Calu3 (cell line): ENCODE results near the gene SYT7. TPM values are rescaled to one million over a fixed set of nuclear protein-coding genes. Genes with fewer than 3 reads are reported as not detected.
A peak's percentile ranks its signal among the peaks of the same experiment; 100 is the strongest.

ENCODE experiments used
- BruUV-seq: library from RNA; stranded (reverse); fragments of 400-500 nt; replicated peaks from 2 replicates; lab custom pipeline; 2021; lab: Mats Ljungman, UMichigan
- CTCF ChIA-PET: fragments of 300-600 bp; sonication (Branson Sonifier 250); formaldehyde crosslinking; loops from one replicate; lab custom pipeline; 2022; ENCODE audit warnings: antibody characterized with exemption; lab: Charles Lee
- DNase-seq: peaks from one replicate; pipeline ENCODE4 v3.0.0; 2022
- H3K27ac Mint-ChIP-seq: one replicate; pipeline ENCODE4 v1.8.0; 2022; ENCODE audit warnings: mixed read lengths; ENCODE audit not compliant: unreplicated experiment
- H3K27me3 Mint-ChIP-seq: one replicate; pipeline ENCODE4 v1.8.0; 2022; ENCODE audit warnings: mixed read lengths; ENCODE audit not compliant: unreplicated experiment
- H3K36me3 Mint-ChIP-seq: one replicate; pipeline ENCODE4 v1.8.0; 2022; ENCODE audit warnings: mild to moderate bottlenecking, moderate library complexity, mixed read lengths; ENCODE audit not compliant: insufficient read depth, unreplicated experiment
- H3K4me1 Mint-ChIP-seq: one replicate; pipeline ENCODE4 v1.8.0; 2022; ENCODE audit warnings: mild to moderate bottlenecking, low read depth, mixed read lengths; ENCODE audit not compliant: unreplicated experiment
- H3K4me3 Mint-ChIP-seq: one replicate; pipeline ENCODE4 v1.8.0; 2022; ENCODE audit warnings: mild to moderate bottlenecking, low read depth, moderate library complexity, mixed read lengths; ENCODE audit not compliant: unreplicated experiment
- H3K9me3 Mint-ChIP-seq: one replicate; pipeline ENCODE4 v1.8.0; 2022; ENCODE audit warnings: low read depth, mixed read lengths; ENCODE audit not compliant: unreplicated experiment
- CTCF ChIP-seq: fragments of 200-600 bp; IDR thresholded peaks from one replicate; pipeline ENCODE4 v1.8.0; 2022; ENCODE audit warnings: antibody characterized with exemption; ENCODE audit not compliant: unreplicated experiment
- intact Hi-C: fragments of 100-400 bp; cut with micrococcal nuclease; formaldehyde crosslinking; loops from one replicate; pipeline ENCODE4 v1.10.0; 2022; ENCODE audit not compliant: unreplicated experiment
- total RNA-seq: library from RNA; stranded (reverse); gene quantifications from 2 replicates; pipeline ENCODE4 v1.2.3, GENCODE V29; 2022

SYT7 gene
- total RNA-seq, 1 experiment from 2014 or later: 4.4 TPM

DNA sequence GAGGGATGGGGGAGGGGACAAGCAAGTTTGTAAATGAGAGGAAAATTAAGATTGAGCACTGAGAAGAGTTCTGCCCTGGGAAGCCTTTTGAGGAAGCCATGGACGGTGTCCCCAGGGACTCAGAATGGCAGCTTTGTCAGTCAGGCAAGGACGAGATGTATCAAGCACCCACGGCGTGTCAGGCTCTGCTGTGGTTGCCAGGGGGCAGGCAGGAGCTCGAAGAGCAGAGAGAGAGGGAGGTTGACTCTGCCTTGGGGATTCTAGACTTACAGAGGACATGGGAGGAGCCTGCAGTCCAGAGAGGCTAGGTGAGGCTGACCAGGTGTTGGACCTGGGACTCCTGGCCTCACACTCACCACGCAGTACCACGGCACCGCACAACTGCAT lies 29.1 kb upstream of the SYT7 start:
- CTCF ChIA-PET: interaction anchor here (0.9 kb wide), 1 partner anchor 18 kb away, joined by 3 read pairs; no protein-coding TSS in a partner anchor
- Mint-ChIP-seq H3K4me3 (peak overlapping the region; percentile 1), H3K4me1 (peaks cover 18% of the 10 kb centered on the region), H3K9me3 (no peaks in the 10 kb centered on the region), H3K36me3 (no peaks in the 10 kb centered on the region), H3K27me3 (peaks cover 49% of the 10 kb centered on the region), H3K27ac (no peak overlapping the region)
- no TSS peak for BruUV-seq
- intact Hi-C loops: no loop called here
- TF ChIP-seq CTCF: no peak
- no peak for DNase-seq

DNA sequence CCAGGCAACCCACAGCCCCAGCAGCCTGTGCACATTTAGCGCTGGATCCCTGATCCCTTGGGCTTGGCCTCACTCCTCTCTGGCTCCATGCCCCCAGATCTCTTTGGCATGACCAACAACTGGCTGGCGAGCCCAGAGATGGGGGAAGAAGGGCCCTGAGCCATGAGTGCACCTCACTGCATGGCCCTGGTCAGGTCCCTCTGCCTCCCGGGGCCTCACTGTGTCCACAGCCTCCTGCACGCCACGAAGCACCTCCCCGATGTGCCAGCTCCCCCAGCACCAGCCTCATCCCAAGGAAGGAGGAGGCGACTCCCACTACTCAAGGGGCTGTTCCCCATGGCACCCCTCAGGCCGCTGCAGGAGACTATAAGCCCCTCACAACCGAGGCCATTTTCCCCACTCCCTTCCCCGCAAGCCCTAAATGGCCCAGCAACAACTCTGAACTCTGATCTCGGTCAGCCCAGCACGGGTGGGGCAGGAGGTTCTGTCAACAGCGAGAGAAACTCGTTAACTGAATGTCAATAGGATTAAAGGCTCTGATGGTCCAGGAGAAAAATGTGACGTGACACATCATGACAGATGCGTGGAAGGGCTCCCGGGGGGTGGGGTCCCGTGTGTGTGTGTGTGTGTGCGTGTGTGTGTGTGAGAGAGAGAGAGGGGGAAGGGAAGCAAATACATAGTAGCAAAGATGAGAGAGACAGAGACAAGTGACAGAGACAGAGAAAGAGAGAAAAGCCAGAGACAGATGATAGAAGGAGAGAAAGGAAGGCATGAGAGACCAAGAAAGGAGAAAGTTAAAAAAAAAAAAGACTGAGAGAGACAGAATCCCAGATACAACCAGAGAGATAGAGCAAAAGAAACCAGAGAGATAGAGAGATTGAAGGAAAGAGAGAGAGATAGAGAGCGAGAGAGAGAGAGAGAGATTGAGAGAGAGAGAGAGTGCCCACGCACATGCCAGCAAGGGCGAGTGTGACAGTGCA lies 28.4 kb upstream of the SYT7 start:
- H3K27me3 Mint-ChIP-seq: peaks cover 49% of the 10 kb centered on the region
- DNase-seq: no peak

DNA sequence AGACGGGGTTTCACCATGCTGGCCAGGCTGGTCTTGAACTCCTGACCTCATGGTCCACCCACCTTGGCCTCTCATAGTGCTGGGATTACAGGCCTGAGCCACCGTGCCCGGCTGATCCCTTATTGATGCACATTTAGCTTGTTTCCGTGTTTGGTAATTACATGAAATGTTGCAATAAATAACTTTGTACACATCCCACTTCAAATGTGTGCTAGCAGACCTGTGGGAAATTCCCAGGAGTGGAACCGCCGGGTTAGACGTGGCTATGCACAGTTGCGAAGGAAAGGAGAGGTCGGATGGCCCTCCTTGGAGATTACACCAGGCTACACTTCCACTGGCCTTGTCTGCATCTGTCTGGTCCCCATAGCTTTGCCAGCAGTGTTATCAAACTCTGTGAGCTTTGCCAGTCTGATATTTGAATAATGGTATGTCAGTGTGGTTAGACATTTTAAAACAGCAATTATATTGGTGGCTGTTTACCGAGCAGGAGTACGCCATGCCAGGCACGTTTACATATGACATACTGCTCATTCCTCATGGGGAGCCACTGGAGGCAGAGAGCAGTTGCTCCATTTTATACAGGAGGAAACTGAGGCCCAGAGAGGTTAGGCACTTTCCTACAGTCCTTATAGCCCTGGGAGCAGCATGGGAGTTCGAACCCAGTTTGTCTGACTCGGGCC lies 27.2 kb upstream of the SYT7 start:
- Mint-ChIP-seq H3K9me3 (no peaks in the 10 kb centered on the region), H3K27me3 (peaks cover 53% of the 10 kb centered on the region), H3K36me3 (no peaks in the 10 kb centered on the region), H3K4me1 (peaks cover 21% of the 10 kb centered on the region), H3K4me3 (no peak overlapping the region), H3K27ac (no peak overlapping the region)
- CTCF ChIA-PET: interaction anchor here (0.6 kb wide), 1 partner anchor 58 kb away, joined by 3 read pairs; no protein-coding TSS in a partner anchor
- intact Hi-C loops: no loop called here
- TF ChIP-seq CTCF: no peak
- BruUV-seq: no TSS peak
- no peak for DNase-seq

More for the DNA sequence above, 28.4 kb upstream of the SYT7 start:
- BruUV-seq: no TSS peak
- H3K36me3 Mint-ChIP-seq: no peaks in the 10 kb centered on the region
- intact Hi-C loops: no loop called here
- H3K27ac Mint-ChIP-seq: no peak overlapping the region
- CTCF ChIA-PET: interaction anchor here (0.9 kb wide), 1 partner anchor 18 kb away, joined by 3 read pairs; no protein-coding TSS in a partner anchor
- H3K9me3 Mint-ChIP-seq: no peaks in the 10 kb centered on the region
- H3K4me1 Mint-ChIP-seq: peaks cover 14% of the 10 kb centered on the region
- no peak for TF ChIP-seq CTCF
- H3K4me3 Mint-ChIP-seq: peak overlapping the region; percentile 1

- Mint-ChIP-seq H3K27ac (no peak overlapping the region), H3K36me3 (no peaks in the 10 kb centered on the region), H3K4me3 (no peak overlapping the region), H3K9me3 (no peaks in the 10 kb centered on the region), H3K4me1 (peaks cover 21% of the 10 kb centered on the region), H3K27me3 (peaks cover 59% of the 10 kb centered on the region)
- intact Hi-C loops: no loop called here
- CTCF ChIA-PET: interaction anchor here (0.6 kb wide), 1 partner anchor 58 kb away, joined by 3 read pairs; no protein-coding TSS in a partner anchor
- BruUV-seq: no TSS peak
- TF ChIP-seq CTCF: no peak
- no peak for DNase-seq
Observed at GRCh38 chr11:61607426-61607825, 26.6 kb upstream of the SYT7 start.
